H1 (cell line): ENCODE results near the gene TSKS.

Experiments used
- ATF3 ChIP-seq: IDR thresholded peaks from 2 replicates; pipeline ENCODE4 v1.6.1; 2011; ENCODE audit warnings: low read depth, mild to moderate bottlenecking, low read length; ENCODE audit not compliant: insufficient read depth
- BRCA1 ChIP-seq: IDR thresholded peaks from 2 replicates; pipeline ENCODE4 v1.6.1; 2012; ENCODE audit warnings: low read depth, low read length, improper control_type of control experiment
- CTCF ChIP-seq, 3 experiments: IDR thresholded peaks; 1 replicate in 2 of 3; 2 replicates in 1 of 3; pipeline versions ENCODE4 v1.5.1 to v1.6.1; 2011; ENCODE audit warnings: low read length in 3 of 3, mild to moderate bottlenecking in 3 of 3, inconsistent platforms in 2 of 3, low read depth in 1 of 3, moderate library complexity in 1 of 3; ENCODE audit not compliant: insufficient read depth in 1 of 3; ENCODE audit errors: control extremely low read depth in 1 of 3
- HDAC6 ChIP-seq: IDR thresholded peaks from one replicate; pipeline ENCODE4 v1.7.1; 2012; ENCODE audit warnings: low read depth, mild to moderate bottlenecking, inconsistent platforms, low read length, moderate library complexity
- POLR2A ChIP-seq, 2 experiments: IDR thresholded peaks; 1 replicate in 1 of 2; 2 replicates in 1 of 2; pipeline ENCODE4 v1.6.1; 2011; ENCODE audit warnings: low read depth in 2 of 2, low read length in 2 of 2, mild to moderate bottlenecking in 2 of 2; ENCODE audit errors: control extremely low read depth in 1 of 2
- SIN3A ChIP-seq, 2 experiments: IDR thresholded peaks in 1 of 2; conservative IDR thresholded peaks in 1 of 2; 2 replicates each; pipeline ENCODE4 v1.6.1; 2011 to 2012; ENCODE audit warnings: low read length in 2 of 2, improper control_type of control experiment in 1 of 2, low read depth in 1 of 2, mild to moderate bottlenecking in 1 of 2

GRCh38 chr19:49811328-49811727, 48.2 kb upstream of the TSKS start:
- TF ChIP-seq ATF3 (no peak), CTCF (IDR thresholded peaks at IDR 0.05; ENCODE audit: control extremely low read depth in 1 of 3, insufficient read depth in 1 of 3, low read depth in 1 of 3, low read length in 3 of 3) (no peak), SIN3A (conservative IDR thresholded peaks at IDR 0.05 in 1 of 2, IDR thresholded peaks at IDR 0.05 in 1 of 2; ENCODE audit: low read depth in 1 of 2, low read length in 2 of 2) (no peak), BRCA1 (no peak), HDAC6 (no peak), POLR2A (IDR thresholded peaks at IDR 0.05; ENCODE audit: control extremely low read depth in 1 of 2, low read depth in 2 of 2, low read length in 2 of 2) (no peak)
